Esophagus muscularis mucosa (tissue), 4 donors: ENCODE data around the gene CHRNA5. TPM values are rescaled to one million over a fixed set of nuclear protein-coding genes. Genes with fewer than 3 reads are reported as not detected.

ENCODE experiments used
- DNase-seq: peaks from one replicate; pipeline ENCODE4 v3.0.0-alpha.2; 2017; ENCODE audit errors: extremely low spot score
- H3K27ac ChIP-seq, 4 donors: fragments of 200-600 bp; sonication (generic); replicated peaks in 1 of 4; 1 replicate in 3 of 4; 2 replicates in 1 of 4; pipeline ENCODE4 v1.5.1; 2016 to 2019; ENCODE audit warnings: mild to moderate bottlenecking in 1 of 4
- H3K27me3 ChIP-seq, 4 donors: fragments of 200-600 bp; sonication (generic); one replicate each; pipeline versions ENCODE4 v1.5.1 to v1.6.0; 2016 to 2019
- H3K36me3 ChIP-seq, 4 donors: fragments of 200-600 bp; sonication (generic); one replicate each; pipeline ENCODE4 v1.5.1; 2016 to 2019
- H3K4me1 ChIP-seq, 4 donors: fragments of 200-600 bp; sonication (generic); one replicate each; pipeline ENCODE4 v1.5.1; 2016 to 2019
- H3K4me3 ChIP-seq, 4 donors: fragments of 200-600 bp; sonication (generic); 1 replicate in 2 of 4; 2 replicates in 2 of 4; pipeline ENCODE4 v1.5.1; 2016 to 2019; ENCODE audit warnings: mild to moderate bottlenecking in 4 of 4, moderate library complexity in 1 of 4
- H3K9me3 ChIP-seq, 4 donors: fragments of 200-600 bp; sonication (generic); 1 replicate in 3 of 4; 2 replicates in 1 of 4; pipeline ENCODE4 v1.5.1; 2016 to 2019
- CTCF ChIP-seq, 3 experiments: fragments of 200-600 bp in 2 of 3; fragments of 450-650 bp in 1 of 3; sonication (generic) in 2 of 3; IDR thresholded peaks; one replicate each; pipeline ENCODE4 v1.5.1; 2017 to 2019; ENCODE audit warnings: antibody characterized with exemption in 3 of 3, mild to moderate bottlenecking in 2 of 3, moderate library complexity in 1 of 3
- EP300 ChIP-seq: sonication (generic); formaldehyde crosslinking; IDR thresholded peaks from one replicate; pipeline ENCODE4 v1.6.1; 2017; ENCODE audit warnings: antibody characterized with exemption
- POLR2A ChIP-seq: fragments of 450-650 bp; IDR thresholded peaks from one replicate; pipeline ENCODE4 v1.6.1; 2017; ENCODE audit warnings: antibody characterized with exemption, moderate library complexity, mild to moderate bottlenecking, low read depth
- POLR2AphosphoS5 ChIP-seq, 2 donors: sonication (generic); formaldehyde crosslinking; IDR thresholded peaks; one replicate each; pipeline ENCODE4 v1.6.1; 2017; ENCODE audit warnings: antibody characterized with exemption in 2 of 2
- WGBS: methylation state at CpG from one replicate; pipeline ENCODE4 v1.1.5; 2018; 5-methylcytosine and 5-hydroxymethylcytosine counted together
- intact Hi-C: fragments of 100-400 bp; cut with DNase I; formaldehyde crosslinking; loops from one replicate; pipeline ENCODE4 v1.15.1; 2023
- total RNA-seq, 4 donors: library from RNA; depleted of rRNA; stranded (reverse); fragments of >200 nt; gene quantifications; one replicate each; pipeline versions ENCODE4 v1.1.0 to v1.2.1, GENCODE V29; 2016

The CHRNA5 gene
- total RNA-seq, 4 donors from 2014 or later = 0.80 to 1.2 (median 0.98) TPM

- H3K4me3 ChIP-seq = no peak overlapping the region
- H3K27me3 ChIP-seq = no peaks in the 10 kb centered on the region
- TF ChIP-seq CTCF (IDR thresholded peaks at IDR 0.05) = no peak
- no peak for TF ChIP-seq EP300
- no peak for TF ChIP-seq POLR2AphosphoS5 (IDR thresholded peaks at IDR 0.05)
- no peak for TF ChIP-seq POLR2A
- intact Hi-C loops = no loop called here
- H3K9me3 ChIP-seq = no peaks in the 10 kb centered on the region
- H3K4me1 ChIP-seq = peaks cover 5 to 18% (median 15%) of the 10 kb centered on the region in 4 donors
- H3K36me3 ChIP-seq = no peaks in the 10 kb centered on the region
- WGBS = 88% methylated on average over 5 of the region's 5 CpGs
- DNase-seq = no peak
- H3K27ac ChIP-seq = no peak overlapping the region
Measured at GRCh38 chr15:78561490-78561889, 3.8 kb upstream of the CHRNA5 start.

DNA sequence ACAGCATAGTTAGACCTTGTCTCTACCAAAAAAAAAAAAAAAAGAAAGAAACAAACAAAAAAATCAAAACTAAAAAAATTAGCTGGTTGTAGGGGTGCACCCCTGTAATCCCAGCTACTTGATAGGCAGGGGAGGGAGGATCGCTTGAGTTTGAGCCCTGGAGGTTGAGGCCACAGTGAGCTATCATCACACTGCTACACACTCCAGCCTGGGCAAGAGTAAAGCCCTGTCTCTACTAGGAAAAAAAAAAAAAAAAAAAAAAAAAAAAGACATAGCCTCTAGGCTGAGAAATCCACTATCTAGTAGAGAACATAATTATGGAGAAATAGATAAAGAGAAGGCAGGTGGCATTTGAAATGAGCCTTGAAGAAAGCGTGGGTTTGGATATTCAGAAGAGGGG lies 2.2 kb upstream of the CHRNA5 start:
- no peak for DNase-seq
- H3K27ac ChIP-seq = no peak overlapping the region
- 97% methylated on average over 2 of the region's 2 CpGs for WGBS

GRCh38 chr15:78564743-78565096 lies 600 bp upstream of the CHRNA5 start:
- H3K9me3 ChIP-seq = no peaks in the 10 kb centered on the region
- 64% methylated on average over 11 of the region's 11 CpGs for WGBS
- peaks cover 5 to 18% (median 17%) of the 10 kb centered on the region in 4 donors for H3K4me1 ChIP-seq
- H3K27me3 ChIP-seq = peaks cover 0 to under 1% (median 0%) of the 10 kb centered on the region in 4 donors
- no peaks in the 10 kb centered on the region for H3K36me3 ChIP-seq
- peak overlapping the region in 3 of 4 donors; percentile 63 to 74 (median 64) for H3K27ac ChIP-seq
- H3K4me3 ChIP-seq = peak overlapping the region; percentile 61 to 75 (median 69)
- intact Hi-C loops = no loop called here
- no peak for DNase-seq
- TF ChIP-seq CTCF (IDR thresholded peaks at IDR 0.05) (no peak), POLR2AphosphoS5 (IDR thresholded peaks at IDR 0.05) (no peak), EP300 (no peak), POLR2A (no peak)

More for the DNA sequence above, 2.2 kb upstream of the CHRNA5 start:
- H3K36me3 ChIP-seq = no peaks in the 10 kb centered on the region
- intact Hi-C loops = no loop called here
- no peaks in the 10 kb centered on the region for H3K9me3 ChIP-seq
- no peak for TF ChIP-seq POLR2A
- TF ChIP-seq CTCF (IDR thresholded peaks at IDR 0.05) = no peak
- TF ChIP-seq EP300 = no peak
- TF ChIP-seq POLR2AphosphoS5 (IDR thresholded peaks at IDR 0.05) = no peak
- H3K4me1 ChIP-seq = peaks cover 5 to 18% (median 17%) of the 10 kb centered on the region in 4 donors
- no peaks in the 10 kb centered on the region for H3K27me3 ChIP-seq
- no peak overlapping the region for H3K4me3 ChIP-seq

DNA sequence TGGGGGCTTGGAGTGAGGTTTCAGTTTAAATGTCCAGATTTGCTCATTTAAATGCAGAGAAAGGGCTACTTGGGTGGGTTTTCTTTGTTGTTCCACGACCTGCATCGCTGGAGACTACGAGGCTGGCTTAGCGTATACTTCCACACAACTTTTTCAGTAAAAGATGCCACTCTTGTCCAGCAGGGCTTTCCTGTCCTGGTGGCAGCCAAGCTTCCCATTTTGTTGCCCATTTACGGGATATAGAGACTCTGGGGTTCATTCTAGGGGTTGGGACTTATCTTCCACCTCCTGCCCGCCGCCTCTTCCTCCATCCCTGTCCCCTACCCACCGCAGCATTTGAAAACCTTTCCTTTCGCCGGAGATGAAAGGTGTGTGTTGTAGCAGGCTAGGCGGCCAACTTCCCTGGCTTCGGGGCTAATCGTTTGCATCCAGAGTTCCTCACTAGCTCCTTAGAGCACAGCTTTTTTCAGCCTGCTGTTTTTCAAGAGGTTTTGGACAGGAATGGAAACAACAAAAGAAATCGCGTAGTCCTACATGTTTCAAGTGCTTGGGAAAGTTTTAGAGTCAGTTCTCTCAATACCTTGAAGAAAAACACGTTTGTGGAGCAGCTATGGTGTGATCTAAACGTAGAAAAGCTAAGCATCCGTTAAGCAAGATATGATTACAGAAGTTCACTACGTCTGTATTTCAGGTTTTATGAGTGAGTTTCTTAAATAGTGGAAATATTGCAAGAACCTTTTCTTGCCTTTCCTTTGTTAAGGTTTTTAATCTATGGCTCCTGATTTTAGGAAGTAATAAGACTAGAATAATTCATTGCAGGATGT lies 843 bp downstream of the CHRNA5 start:
- 3% methylated on average over 19 of the region's 19 CpGs for WGBS
- H3K27me3 ChIP-seq = peaks cover 0 to 10% (median 0%) of the 10 kb centered on the region in 4 donors

More for the DNA sequence above, 843 bp downstream of the CHRNA5 start:
- intact Hi-C loops = no loop called here
- Histone ChIP-seq H3K36me3 (no peaks in the 10 kb centered on the region), H3K27ac (peak overlapping the region; percentile 63 to 74 (median 68)), H3K9me3 (no peaks in the 10 kb centered on the region), H3K4me3 (peak overlapping the region; percentile 61 to 75 (median 69)), H3K4me1 (peaks cover 5 to 18% (median 17%) of the 10 kb centered on the region in 4 donors)
- DNase-seq = no peak
- no peak for TF ChIP-seq POLR2A
- peak in 1 of 3 experiments; percentile 22 for TF ChIP-seq CTCF (IDR thresholded peaks at IDR 0.05)
